Measurements from ENCODE around the gene CIBAR2. TPM values are rescaled to one million over a fixed set of nuclear protein-coding genes. Genes with fewer than 3 reads are reported as not detected.

Gene CIBAR2
- total RNA-seq, 1 experiment from 2014 or later: not detected

GRCh38 chr16:85104821-85105391 is 7.4 kb downstream of the CIBAR2 start:
- H2BK5ac ChIP-seq (ENCODE audit: insufficient read length, low read length): no peak overlapping the region
- H3K9ac ChIP-seq (ENCODE audit: extremely low read depth, insufficient read length, low read length): no peak overlapping the region
- no peak overlapping the region for H3T11ph ChIP-seq (ENCODE audit: low read length)
- Mint-ChIP-seq H3K4me3 (no peak overlapping the region), H3K4me1 (peaks cover 0 to 9% of the 10 kb centered on the region in 2 experiments; a peak in 2 of 4 replicates), H3K36me3 (ENCODE audit: insufficient read depth in 1 of 3, low read depth in 3 of 3) (no peaks in the 10 kb centered on the region), H3K9me3 (no peaks in the 10 kb centered on the region), H3K27me3 (ENCODE audit: low read depth) (peaks cover 23% of the 10 kb centered on the region), H3K27ac (0 out of 7 replicates have a peak overlapping the region, but pooled peaks of 1 of the 3 experiments have one; percentile 28)
- H2BK120ac ChIP-seq (ENCODE audit: low read depth, low read length, poor library complexity, severe bottlenecking): no peak overlapping the region
- H3K79me2 ChIP-seq (ENCODE audit: insufficient read depth, low read length): no peaks in the 10 kb centered on the region
- no peak for DNase-seq
- H3K23me2 ChIP-seq (ENCODE audit: insufficient read length, low read depth, low read length, poor library complexity, severe bottlenecking): no peaks in the 10 kb centered on the region
- no peak overlapping the region for H3K27ac ChIP-seq (ENCODE audit: insufficient read length, low read depth, low read length)
- no peaks in the 10 kb centered on the region for H3K4me1 ChIP-seq (ENCODE audit: insufficient read depth, low read length)
- no peak overlapping the region for H3K4ac ChIP-seq (ENCODE audit: low read depth, low read length)
- H2AFZ ChIP-seq (ENCODE audit: low read length): no peak overlapping the region
- no peak overlapping the region for H4K91ac ChIP-seq (ENCODE audit: insufficient read length, low read depth, low read length)
- no peak overlapping the region; the same call in 1 of the 2 replicates for H3K14ac ChIP-seq (ENCODE audit: insufficient read depth, low read length)
- no peak overlapping the region for H3K4me2 ChIP-seq (ENCODE audit: insufficient read depth, insufficient read length, low read length)
- H4K5ac ChIP-seq (ENCODE audit: insufficient read length, low read depth, low read length): no peak overlapping the region
- H4K8ac ChIP-seq (replicated peaks; ENCODE audit: insufficient read length, low read depth, low read length): no peak overlapping the region
- no peak overlapping the region for H2BK15ac ChIP-seq (ENCODE audit: low read depth, low read length)
- no peak overlapping the region for H3K18ac ChIP-seq (ENCODE audit: insufficient read length, low read depth, low read length)
- no peaks in the 10 kb centered on the region for H3K9me3 ChIP-seq (ENCODE audit: control insufficient read depth, low read depth, low read length)
- H3K79me1 ChIP-seq (ENCODE audit: insufficient read depth, low read depth, low read length, poor library complexity, severe bottlenecking): no peaks in the 10 kb centered on the region
- TF ChIP-seq, protein P1, sequence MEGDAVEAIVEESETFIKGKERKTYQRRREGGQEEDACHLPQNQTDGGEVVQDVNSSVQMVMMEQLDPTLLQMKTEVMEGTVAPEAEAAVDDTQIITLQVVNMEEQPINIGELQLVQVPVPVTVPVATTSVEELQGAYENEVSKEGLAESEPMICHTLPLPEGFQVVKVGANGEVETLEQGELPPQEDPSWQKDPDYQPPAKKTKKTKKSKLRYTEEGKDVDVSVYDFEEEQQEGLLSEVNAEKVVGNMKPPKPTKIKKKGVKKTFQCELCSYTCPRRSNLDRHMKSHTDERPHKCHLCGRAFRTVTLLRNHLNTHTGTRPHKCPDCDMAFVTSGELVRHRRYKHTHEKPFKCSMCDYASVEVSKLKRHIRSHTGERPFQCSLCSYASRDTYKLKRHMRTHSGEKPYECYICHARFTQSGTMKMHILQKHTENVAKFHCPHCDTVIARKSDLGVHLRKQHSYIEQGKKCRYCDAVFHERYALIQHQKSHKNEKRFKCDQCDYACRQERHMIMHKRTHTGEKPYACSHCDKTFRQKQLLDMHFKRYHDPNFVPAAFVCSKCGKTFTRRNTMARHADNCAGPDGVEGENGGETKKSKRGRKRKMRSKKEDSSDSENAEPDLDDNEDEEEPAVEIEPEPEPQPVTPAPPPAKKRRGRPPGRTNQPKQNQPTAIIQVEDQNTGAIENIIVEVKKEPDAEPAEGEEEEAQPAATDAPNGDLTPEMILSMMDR (conservative IDR thresholded peaks at IDR 0.05): no peak
- no peak overlapping the region for H3K56ac ChIP-seq (ENCODE audit: insufficient read length, low read depth, low read length)
- WGBS (ENCODE audit: extremely low coverage, insufficient read length, low lambda C conversion rate): no CpG with 5 or more reads among the region's 11 CpGs
- no peaks in the 10 kb centered on the region for H4K20me1 ChIP-seq (ENCODE audit: control insufficient read depth, insufficient read depth, insufficient read length)
- H3K23ac ChIP-seq (ENCODE audit: insufficient read length, low read depth, low read length): no peak overlapping the region
- H3K27me3 ChIP-seq (ENCODE audit: insufficient read depth, low read length): no peaks in the 10 kb centered on the region
- H2AK5ac ChIP-seq (ENCODE audit: insufficient read length, low read length): no peak overlapping the region
- H2BK20ac ChIP-seq (ENCODE audit: low read depth, low read length, poor library complexity, severe bottlenecking): no peak overlapping the region
- no peak overlapping the region for H2BK12ac ChIP-seq (ENCODE audit: insufficient read length, low read depth, low read length)

All from H9 (cell line).